GM06990 (cell line): Measurements from ENCODE around the gene DLX1.
"Not testable (repeated sequence)": the region's sequence is repeated elsewhere in the genome, so short reads cannot be mapped to it uniquely, and the experiment has no call there.

Source experiments
- DNase-seq: peaks from one replicate; pipeline ENCODE4 v3.0.0-alpha.2; 2011; ENCODE audit not compliant: insufficient read length; ENCODE audit errors: extremely low read depth
- H3K27me3 ChIP-seq: replicated peaks from 2 replicates; pipeline ENCODE4 v1.6.0; 2011; ENCODE audit warnings: low read length; ENCODE audit not compliant: control insufficient read depth, insufficient read depth
- H3K36me3 ChIP-seq: 2 replicates; pipeline ENCODE4 v1.5.1; 2011; ENCODE audit warnings: low read length; ENCODE audit not compliant: control insufficient read depth, insufficient read depth
- H3K4me3 ChIP-seq: replicated peaks from 2 replicates; pipeline ENCODE4 v1.5.1; 2011; ENCODE audit warnings: low read depth, mild to moderate bottlenecking, control low read depth, low read length
- CTCF ChIP-seq: IDR thresholded peaks from 2 replicates; pipeline ENCODE4 v1.5.1; 2011; ENCODE audit warnings: low read length, control low read depth, mild to moderate bottlenecking, inconsistent platforms; ENCODE audit not compliant: insufficient read depth, poor library complexity, severe bottlenecking

The DLX1 gene

GRCh38 chr2:172050479-172051125 lies 34.7 kb upstream of the DLX1 start:
- no peak overlapping the region for H3K4me3 ChIP-seq
- no peaks in the 10 kb centered on the region for H3K27me3 ChIP-seq
- no peak for DNase-seq
- no peak for TF ChIP-seq CTCF
- no peaks in the 10 kb centered on the region for H3K36me3 ChIP-seq

GRCh38 chr2:172052000-172052983 lies 33.0 kb upstream of the DLX1 start:
- H3K4me3 ChIP-seq: no peak overlapping the region
- H3K27me3 ChIP-seq: no peaks in the 10 kb centered on the region
- no peak for DNase-seq
- no peak for TF ChIP-seq CTCF
- H3K36me3 ChIP-seq: no peaks in the 10 kb centered on the region

GRCh38 chr2:172053486-172053885 lies 31.8 kb upstream of the DLX1 start:
- H3K36me3 ChIP-seq: no peaks in the 10 kb centered on the region
- no peak for TF ChIP-seq CTCF
- H3K27me3 ChIP-seq: no peaks in the 10 kb centered on the region
- H3K4me3 ChIP-seq: no peak overlapping the region
- no peak for DNase-seq

GRCh38 chr2:172056293-172056692 lies 29.0 kb upstream of the DLX1 start:
- H3K36me3 ChIP-seq: no peaks in the 10 kb centered on the region
- no peak overlapping the region for H3K4me3 ChIP-seq
- TF ChIP-seq CTCF: no peak
- DNase-seq: no peak
- H3K27me3 ChIP-seq: no peaks in the 10 kb centered on the region

- Histone ChIP-seq H3K36me3 (no peaks in the 10 kb centered on the region), H3K27me3 (no peaks in the 10 kb centered on the region), H3K4me3 (no peak overlapping the region)
- DNase-seq: no peak
- TF ChIP-seq CTCF: no peak
Observed at GRCh38 chr2:172058660-172059059, 26.6 kb upstream of the DLX1 start.

- H3K4me3 ChIP-seq, DNase-seq: not testable (repeated sequence)
Observed at GRCh38 chr2:172060118-172060517, 25.2 kb upstream of the DLX1 start.

More at GRCh38 chr2:172060118-172060517, 25.2 kb upstream of the DLX1 start:
- not testable (repeated sequence) for H3K27me3 ChIP-seq, H3K36me3 ChIP-seq
